ENCODE results near the gene CFHR4.

DNA sequence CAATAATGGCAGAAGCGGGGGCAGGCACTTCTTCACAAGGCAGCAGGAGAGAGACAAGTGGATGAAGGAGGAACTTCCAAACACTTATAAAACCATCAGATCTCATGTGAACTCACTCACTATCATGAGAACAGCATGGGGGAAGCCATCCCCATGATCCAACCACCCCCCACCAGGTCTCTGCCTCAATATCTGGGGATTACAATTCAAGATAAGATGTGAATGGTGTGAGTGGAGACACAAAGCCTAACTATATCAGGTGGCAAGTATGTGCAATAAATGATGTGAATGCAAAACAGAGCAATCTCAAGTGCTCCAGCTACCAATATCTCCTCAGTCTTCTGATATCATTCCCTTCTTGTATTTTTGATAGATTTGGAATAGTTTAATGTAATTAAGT is 68.1 kb downstream of the CFHR4 start:
- TF ChIP-seq, protein P1, sequence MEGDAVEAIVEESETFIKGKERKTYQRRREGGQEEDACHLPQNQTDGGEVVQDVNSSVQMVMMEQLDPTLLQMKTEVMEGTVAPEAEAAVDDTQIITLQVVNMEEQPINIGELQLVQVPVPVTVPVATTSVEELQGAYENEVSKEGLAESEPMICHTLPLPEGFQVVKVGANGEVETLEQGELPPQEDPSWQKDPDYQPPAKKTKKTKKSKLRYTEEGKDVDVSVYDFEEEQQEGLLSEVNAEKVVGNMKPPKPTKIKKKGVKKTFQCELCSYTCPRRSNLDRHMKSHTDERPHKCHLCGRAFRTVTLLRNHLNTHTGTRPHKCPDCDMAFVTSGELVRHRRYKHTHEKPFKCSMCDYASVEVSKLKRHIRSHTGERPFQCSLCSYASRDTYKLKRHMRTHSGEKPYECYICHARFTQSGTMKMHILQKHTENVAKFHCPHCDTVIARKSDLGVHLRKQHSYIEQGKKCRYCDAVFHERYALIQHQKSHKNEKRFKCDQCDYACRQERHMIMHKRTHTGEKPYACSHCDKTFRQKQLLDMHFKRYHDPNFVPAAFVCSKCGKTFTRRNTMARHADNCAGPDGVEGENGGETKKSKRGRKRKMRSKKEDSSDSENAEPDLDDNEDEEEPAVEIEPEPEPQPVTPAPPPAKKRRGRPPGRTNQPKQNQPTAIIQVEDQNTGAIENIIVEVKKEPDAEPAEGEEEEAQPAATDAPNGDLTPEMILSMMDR (IDR thresholded peaks at IDR 0.05 in 8 of 11, conservative IDR thresholded peaks at IDR 0.05 in 3 of 11), result no peak
- TF ChIP-seq POLR2A (IDR thresholded peaks at IDR 0.05), result no peak

Measured in spleen (tissue), 7 donors.